Amygdala (tissue), 56 donors: ENCODE results near the gene POLR2E.

Experiments
- DNase-seq, 56 donors: peaks; one replicate each; lab custom pipeline; 2025; lab: John Stamatoyannopoulos, UW

POLR2E gene

GRCh38 chr19:1039646-1040475 lies 55.3 kb downstream of the POLR2E start, which contains the start of gene ABCA7:
TSS of gene ABCA7 (plus strand) at chr19:1040107. CDS start at chr19:1041362, 1,255 bp downstream.
- DNase-seq = peak; percentile 27 to 97 (median 86)

DNA sequence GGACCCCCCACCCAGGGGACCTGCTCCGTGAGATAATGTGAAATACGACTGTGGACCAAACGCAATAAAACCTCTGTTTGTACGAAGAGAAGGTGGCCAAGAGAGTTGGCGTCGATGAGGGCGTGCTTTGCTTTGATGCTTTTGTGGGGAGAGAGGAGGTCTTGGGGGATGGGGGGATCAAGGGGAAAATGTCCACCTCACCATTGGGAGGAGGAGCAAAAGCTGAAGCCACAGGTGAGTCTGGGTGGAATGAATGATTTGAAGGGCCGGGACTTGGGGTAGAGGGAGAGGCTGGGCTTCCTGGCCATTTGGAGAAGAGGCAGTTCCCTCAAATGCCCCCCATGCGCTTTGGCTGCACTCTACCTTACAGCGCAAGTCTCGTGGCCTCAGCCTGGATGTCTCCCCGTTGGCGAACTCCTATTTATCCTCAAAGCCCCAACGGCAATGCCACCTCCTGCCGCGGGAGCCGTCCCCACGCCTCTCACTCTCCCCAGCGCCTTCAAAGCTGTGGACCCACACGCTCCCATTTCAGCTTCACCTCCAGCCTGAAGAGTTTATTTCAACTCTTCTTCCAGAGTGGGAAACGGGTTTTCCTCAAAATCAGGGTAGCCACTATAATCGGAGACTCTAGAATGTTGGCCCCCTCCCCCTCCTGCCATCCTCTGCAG lies 56.1 kb downstream of the POLR2E start:
- DNase-seq = no peak

- no peak for DNase-seq
These were observed 57.5 kb downstream of the POLR2E start for GRCh38 chr19:1037621-1038064.
